GM12878 (cell line): ENCODE measurements around the gene FAP.

ENCODE experiments used
- CTCF ChIP-seq, 3 experiments: IDR thresholded peaks in 2 of 3; conservative IDR thresholded peaks in 1 of 3; 2 replicates each; pipeline ENCODE4 v1.5.1; 2011; ENCODE audit warnings: low read depth in 3 of 3, low read length in 3 of 3, mild to moderate bottlenecking in 3 of 3, control low read depth in 2 of 3, moderate library complexity in 2 of 3, inconsistent platforms in 1 of 3, mixed read lengths in 1 of 3; ENCODE audit not compliant: control insufficient read depth in 2 of 3, insufficient read depth in 1 of 3; ENCODE audit errors: extremely low read depth in 1 of 3
- NFXL1 ChIP-seq: fragments of 450-650 bp; IDR thresholded peaks from 2 replicates; pipeline ENCODE4 v1.6.1; 2017; ENCODE audit warnings: antibody characterized with exemption, mild to moderate bottlenecking, borderline replicate concordance
- POLR2A ChIP-seq: IDR thresholded peaks from 2 replicates; pipeline ENCODE4 v1.6.1; 2011; ENCODE audit warnings: low read depth, mild to moderate bottlenecking, low read length
- POLR2AphosphoS2 ChIP-seq: IDR thresholded peaks from 2 replicates; pipeline ENCODE4 v1.6.1; 2011; ENCODE audit warnings: low read depth, mild to moderate bottlenecking, low read length, improper control_type of control experiment, moderate library complexity
- RBBP5 ChIP-seq: fragments of 200-600 bp; sonication (generic); conservative IDR thresholded peaks from 2 replicates; pipeline ENCODE4 v1.6.1; 2016
- SMC3 ChIP-seq: IDR thresholded peaks from 2 replicates; pipeline ENCODE4 v1.6.1; 2011; ENCODE audit warnings: low read length, improper control_type of control experiment, borderline replicate concordance
- WRNIP1 ChIP-seq: IDR thresholded peaks from 2 replicates; pipeline ENCODE4 v1.6.1; 2011; ENCODE audit warnings: low read depth, low read length, improper control_type of control experiment, borderline replicate concordance

GRCh38 chr2:162200636-162201035, 42.6 kb downstream of the FAP start:
- TF ChIP-seq WRNIP1: no peak
- no peak for TF ChIP-seq NFXL1
- TF ChIP-seq RBBP5: no peak
- TF ChIP-seq POLR2AphosphoS2: no peak
- TF ChIP-seq CTCF (IDR thresholded peaks at IDR 0.05 in 2 of 3, conservative IDR thresholded peaks at IDR 0.05 in 1 of 3; ENCODE audit: control insufficient read depth in 2 of 3, extremely low read depth in 1 of 3, insufficient read depth in 1 of 3, low read depth in 3 of 3, low read length in 3 of 3): no peak
- no peak for TF ChIP-seq SMC3
- no peak for TF ChIP-seq POLR2A
